SJCRH30 (cell line): Measurements from ENCODE around the gene CAMK2D. TPM values are rescaled to one million over a fixed set of nuclear protein-coding genes. Genes with fewer than 3 reads are reported as not detected.

Experiments used
- DNase-seq, 2 experiments: peaks; one replicate each; pipeline ENCODE4 v3.0.0-alpha.2; 2015 to 2020
- H3K27ac ChIP-seq: fragments of 250-450 bp; sonication (Bioruptor Pico); 2 replicates; pipeline ENCODE4 v1.5.1; 2020; ENCODE audit warnings: mild to moderate bottlenecking, moderate library complexity
- H3K27me3 ChIP-seq: fragments of 250-450 bp; sonication (Bioruptor Pico); 2 replicates; pipeline ENCODE4 v1.5.1; 2020; ENCODE audit warnings: mild to moderate bottlenecking, moderate library complexity
- H3K36me3 ChIP-seq: fragments of 250-450 bp; sonication (Bioruptor Pico); 2 replicates; pipeline ENCODE4 v1.5.1; 2020; ENCODE audit warnings: mild to moderate bottlenecking, moderate library complexity
- H3K4me1 ChIP-seq: fragments of 250-450 bp; sonication (Bioruptor Pico); 2 replicates; pipeline ENCODE4 v1.5.1; 2020; ENCODE audit warnings: mild to moderate bottlenecking, moderate library complexity
- H3K4me3 ChIP-seq: fragments of 250-450 bp; sonication (Bioruptor Pico); 2 replicates; pipeline ENCODE4 v1.5.1; 2020; ENCODE audit warnings: mild to moderate bottlenecking, moderate library complexity
- H3K9me3 ChIP-seq: fragments of 250-450 bp; sonication (Bioruptor Pico); replicated peaks from 2 replicates; pipeline ENCODE4 v1.5.1; 2020; ENCODE audit warnings: mild to moderate bottlenecking, moderate library complexity
- total RNA-seq: library from RNA; depleted of rRNA; stranded (reverse); fragments of >200 nt; shearing (Covaris generic); gene quantifications from 2 replicates; pipeline ENCODE4 v1.2.3, GENCODE V29; 2014

CAMK2D gene
- total RNA-seq, 1 experiment from 2014 or later: 36.4 TPM

DNA sequence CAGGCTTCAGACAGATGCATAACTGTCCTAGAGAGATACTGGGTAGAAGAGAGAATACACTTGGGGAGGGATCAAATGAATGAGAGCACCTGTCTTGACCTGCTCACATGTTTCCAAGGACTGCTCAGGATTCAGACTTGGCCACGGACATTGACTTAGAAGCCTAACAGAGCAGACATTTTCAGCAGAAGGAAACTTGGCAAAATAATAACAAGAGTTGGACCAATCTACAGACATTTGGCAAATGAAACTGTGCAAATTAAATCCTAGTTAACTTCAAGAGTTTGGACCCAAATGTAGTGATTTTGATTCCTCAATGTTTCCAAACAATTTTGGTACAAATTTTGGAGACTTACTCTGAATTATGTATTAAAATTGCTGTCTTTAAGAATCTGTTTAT is 223.9 kb downstream of the CAMK2D start:
- Histone ChIP-seq H3K27ac (no peak overlapping the region), H3K4me3 (no peak overlapping the region), H3K9me3 (no peaks in the 10 kb centered on the region), H3K27me3 (no peaks in the 10 kb centered on the region), H3K4me1 (peaks cover 17% of the 10 kb centered on the region), H3K36me3 (no peaks in the 10 kb centered on the region)
- DNase-seq: peak in 1 of 2 experiments; percentile 40

- no peaks in the 10 kb centered on the region for H3K27me3 ChIP-seq
- no peak overlapping the region for H3K27ac ChIP-seq
- no peak overlapping the region for H3K4me3 ChIP-seq
- no peaks in the 10 kb centered on the region for H3K9me3 ChIP-seq
- peaks cover 17% of the 10 kb centered on the region for H3K4me1 ChIP-seq
- peak; percentile 18 to 49 for DNase-seq
- H3K36me3 ChIP-seq: no peaks in the 10 kb centered on the region
Observed at GRCh38 chr4:113537203-113537602, 224.3 kb downstream of the CAMK2D start.

DNA sequence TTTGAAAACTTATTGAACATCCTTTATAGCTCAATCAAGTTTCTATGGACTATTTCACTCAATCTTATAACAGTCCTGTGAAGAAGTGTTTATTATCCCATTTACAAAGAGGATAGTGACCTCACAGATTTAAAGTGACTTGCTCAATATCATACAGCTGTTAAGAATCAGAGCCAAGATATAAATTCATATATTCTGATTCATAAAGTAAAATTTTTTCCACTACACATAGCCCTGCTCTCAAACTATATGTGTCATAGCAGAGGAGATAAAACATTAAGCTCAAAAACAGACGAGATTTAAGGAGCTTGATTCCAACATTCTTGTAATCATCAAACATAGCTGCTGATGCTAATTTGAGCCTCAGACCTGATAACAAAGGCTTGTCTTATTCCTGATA is 226.8 kb downstream of the CAMK2D start:
- Histone ChIP-seq H3K4me1 (peaks cover 9% of the 10 kb centered on the region; the same call in 1 of the 2 replicates), H3K36me3 (no peaks in the 10 kb centered on the region), H3K9me3 (no peaks in the 10 kb centered on the region), H3K27ac (no peak overlapping the region), H3K4me3 (no peak overlapping the region), H3K27me3 (no peaks in the 10 kb centered on the region)
- no peak for DNase-seq

- Histone ChIP-seq H3K4me3 (no peak overlapping the region), H3K9me3 (no peaks in the 10 kb centered on the region), H3K4me1 (no peaks in the 10 kb centered on the region; the same call in 1 of the 2 replicates), H3K36me3 (peaks cover 3% of the 10 kb centered on the region; the same call in 1 of the 2 replicates), H3K27me3 (no peaks in the 10 kb centered on the region), H3K27ac (no peak overlapping the region)
- DNase-seq: no peak
Observed at GRCh38 chr4:113531572-113531971, 230.0 kb downstream of the CAMK2D start.

DNA sequence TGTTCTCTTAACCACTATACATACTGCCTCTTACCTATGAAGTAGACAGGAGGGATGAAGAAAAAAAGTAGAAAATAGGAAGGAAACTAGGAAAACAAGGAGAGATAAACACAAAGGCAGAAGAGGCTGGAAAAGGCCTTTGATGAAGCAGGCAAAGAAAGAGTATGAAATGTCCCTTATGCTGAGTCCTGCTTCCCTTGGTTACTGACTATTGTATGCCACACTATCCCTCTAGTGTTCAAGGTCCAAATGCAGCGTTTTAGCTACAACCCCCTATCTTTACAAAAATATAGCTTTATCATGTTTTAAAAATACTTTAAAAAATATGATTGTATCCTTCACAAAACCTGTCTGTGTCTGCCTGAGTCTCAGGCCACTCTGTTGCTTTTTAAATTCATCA is 233.1 kb downstream of the CAMK2D start:
- H3K36me3 ChIP-seq: peaks cover 3% of the 10 kb centered on the region; the same call in 1 of the 2 replicates

GRCh38 chr4:113525521-113525920 is 236.0 kb downstream of the CAMK2D start:
- H3K4me3 ChIP-seq: no peak overlapping the region
- H3K27me3 ChIP-seq: no peaks in the 10 kb centered on the region
- no peak for DNase-seq
- H3K36me3 ChIP-seq: peaks cover 3% of the 10 kb centered on the region; the same call in 1 of the 2 replicates
- no peaks in the 10 kb centered on the region for H3K9me3 ChIP-seq
- H3K27ac ChIP-seq: no peak overlapping the region
- H3K4me1 ChIP-seq: no peaks in the 10 kb centered on the region

More for the DNA sequence above, 233.1 kb downstream of the CAMK2D start:
- Histone ChIP-seq H3K4me1 (no peaks in the 10 kb centered on the region), H3K4me3 (no peak overlapping the region), H3K9me3 (no peaks in the 10 kb centered on the region), H3K27ac (no peak overlapping the region), H3K27me3 (no peaks in the 10 kb centered on the region)
- DNase-seq: no peak

DNA sequence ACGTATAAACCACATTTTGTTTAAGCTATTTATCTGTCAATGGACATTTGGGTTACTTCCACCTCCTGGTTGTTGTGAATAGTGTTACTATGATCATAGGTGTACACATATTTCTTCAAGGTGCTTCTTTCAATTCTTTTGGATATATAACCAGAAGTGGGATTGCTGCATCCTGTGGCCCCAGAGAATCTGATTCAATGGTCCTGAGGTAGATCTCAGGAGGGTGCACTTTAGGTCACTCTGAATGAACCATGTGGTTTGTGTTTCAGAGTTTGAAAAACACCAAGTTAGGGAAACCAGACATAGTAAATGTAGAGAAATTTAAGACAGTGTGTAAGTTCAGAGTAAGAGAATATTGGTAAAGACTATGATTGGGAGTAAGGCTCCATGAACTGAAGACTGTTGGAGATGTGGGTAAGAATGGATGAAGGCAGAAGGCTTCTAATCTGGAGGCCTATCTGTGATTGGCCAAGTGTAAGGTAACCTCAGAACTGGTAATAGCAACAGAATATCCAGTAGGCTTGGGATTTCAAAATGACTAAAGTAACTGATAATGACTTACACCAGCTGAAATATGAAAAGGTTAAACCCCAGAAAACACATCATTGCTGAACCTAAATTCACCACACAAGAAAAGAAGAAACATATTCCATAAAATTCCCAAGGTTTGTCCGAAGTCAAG is 236.9 kb downstream of the CAMK2D start:
- Histone ChIP-seq H3K27me3 (no peaks in the 10 kb centered on the region), H3K4me3 (no peak overlapping the region), H3K4me1 (no peaks in the 10 kb centered on the region), H3K9me3 (no peaks in the 10 kb centered on the region), H3K36me3 (peaks cover 4% of the 10 kb centered on the region), H3K27ac (no peak overlapping the region)
- no peak for DNase-seq

- peaks cover 4% of the 10 kb centered on the region for H3K36me3 ChIP-seq
- no peaks in the 10 kb centered on the region for H3K4me1 ChIP-seq
- no peak overlapping the region for H3K4me3 ChIP-seq
- H3K27me3 ChIP-seq: no peaks in the 10 kb centered on the region
- DNase-seq: no peak
- no peaks in the 10 kb centered on the region for H3K9me3 ChIP-seq
- H3K27ac ChIP-seq: no peak overlapping the region
Observed at GRCh38 chr4:113524096-113524495, 237.4 kb downstream of the CAMK2D start.

GRCh38 chr4:113522433-113522832 is 239.1 kb downstream of the CAMK2D start:
- Histone ChIP-seq H3K9me3 (no peaks in the 10 kb centered on the region), H3K4me1 (no peaks in the 10 kb centered on the region), H3K27ac (no peak overlapping the region), H3K4me3 (no peak overlapping the region), H3K36me3 (peaks cover 4% of the 10 kb centered on the region), H3K27me3 (no peaks in the 10 kb centered on the region)
- DNase-seq: no peak

- H3K36me3 ChIP-seq: peaks cover 13% of the 10 kb centered on the region
- H3K4me3 ChIP-seq: no peak overlapping the region
- DNase-seq: no peak
- H3K27ac ChIP-seq: no peak overlapping the region
- H3K9me3 ChIP-seq: no peaks in the 10 kb centered on the region
- H3K27me3 ChIP-seq: no peaks in the 10 kb centered on the region
- no peaks in the 10 kb centered on the region for H3K4me1 ChIP-seq
Observed at GRCh38 chr4:113513382-113513781, 248.2 kb downstream of the CAMK2D start.

GRCh38 chr4:113512880-113513279 is 248.7 kb downstream of the CAMK2D start:
- Histone ChIP-seq H3K27ac (no peak overlapping the region), H3K9me3 (no peaks in the 10 kb centered on the region), H3K4me1 (no peaks in the 10 kb centered on the region), H3K27me3 (no peaks in the 10 kb centered on the region), H3K4me3 (no peak overlapping the region), H3K36me3 (peaks cover 13% of the 10 kb centered on the region)
- no peak for DNase-seq

DNA sequence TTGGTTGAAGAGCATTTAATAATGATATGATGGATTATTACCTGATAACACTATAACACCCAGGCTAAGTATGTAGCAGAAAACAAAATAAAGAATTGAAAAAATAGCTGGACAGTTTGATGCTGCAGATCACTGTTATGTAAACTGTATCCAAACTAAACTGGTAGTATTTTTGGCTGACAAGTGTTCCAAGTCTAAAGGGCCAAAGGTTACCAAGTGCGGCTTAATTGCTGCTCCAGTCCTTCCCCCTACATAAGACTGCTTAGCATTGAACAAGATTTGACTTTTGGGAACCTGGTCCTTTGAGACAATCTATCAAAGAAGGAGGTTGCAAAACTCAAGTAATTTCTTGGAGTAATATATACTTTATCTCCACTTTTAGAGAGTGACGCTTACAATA is 249.6 kb downstream of the CAMK2D start:
- Histone ChIP-seq H3K9me3 (no peaks in the 10 kb centered on the region), H3K4me1 (no peaks in the 10 kb centered on the region), H3K4me3 (no peak overlapping the region)

GRCh38 chr4:113509851-113510250 is 251.7 kb downstream of the CAMK2D start:
- Histone ChIP-seq H3K36me3 (peaks cover 15% of the 10 kb centered on the region), H3K4me1 (no peaks in the 10 kb centered on the region), H3K27ac (no peak overlapping the region), H3K4me3 (no peak overlapping the region), H3K9me3 (no peaks in the 10 kb centered on the region), H3K27me3 (no peaks in the 10 kb centered on the region)
- DNase-seq: no peak

More for the DNA sequence above, 249.6 kb downstream of the CAMK2D start:
- peaks cover 15% of the 10 kb centered on the region for H3K36me3 ChIP-seq
- no peak for DNase-seq
- no peak overlapping the region for H3K27ac ChIP-seq
- no peaks in the 10 kb centered on the region for H3K27me3 ChIP-seq

DNA sequence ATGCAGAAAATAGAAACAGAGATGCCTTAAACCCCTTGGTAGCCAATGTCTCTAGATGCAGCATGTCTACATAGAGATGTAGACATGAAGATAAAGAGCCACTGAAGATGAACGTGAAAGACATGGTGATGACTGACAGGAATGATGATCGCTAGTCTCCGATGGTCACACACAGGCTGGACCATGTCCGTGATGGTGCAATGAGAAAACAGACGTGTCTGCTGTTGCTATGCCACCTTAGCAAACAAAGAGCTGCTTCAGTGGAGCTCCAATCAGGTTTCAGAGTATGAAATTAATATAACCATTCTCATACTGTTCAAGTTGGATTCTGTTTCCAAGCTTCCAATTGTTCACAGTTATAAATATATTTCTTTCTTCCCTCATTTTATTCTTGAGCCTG is 256.5 kb downstream of the CAMK2D start:
- H3K27ac ChIP-seq: no peak overlapping the region
- no peak for DNase-seq
- H3K9me3 ChIP-seq: no peaks in the 10 kb centered on the region
- H3K4me1 ChIP-seq: no peaks in the 10 kb centered on the region
- no peak overlapping the region for H3K4me3 ChIP-seq
- no peaks in the 10 kb centered on the region for H3K27me3 ChIP-seq
- peaks cover 2% of the 10 kb centered on the region; the same call in 1 of the 2 replicates for H3K36me3 ChIP-seq

GRCh38 chr4:113504422-113504821 is 257.1 kb downstream of the CAMK2D start:
- Histone ChIP-seq H3K36me3 (peaks cover 2% of the 10 kb centered on the region; the same call in 1 of the 2 replicates), H3K4me1 (no peaks in the 10 kb centered on the region), H3K27me3 (no peaks in the 10 kb centered on the region), H3K9me3 (no peaks in the 10 kb centered on the region), H3K4me3 (no peak overlapping the region), H3K27ac (no peak overlapping the region)
- DNase-seq: no peak

DNA sequence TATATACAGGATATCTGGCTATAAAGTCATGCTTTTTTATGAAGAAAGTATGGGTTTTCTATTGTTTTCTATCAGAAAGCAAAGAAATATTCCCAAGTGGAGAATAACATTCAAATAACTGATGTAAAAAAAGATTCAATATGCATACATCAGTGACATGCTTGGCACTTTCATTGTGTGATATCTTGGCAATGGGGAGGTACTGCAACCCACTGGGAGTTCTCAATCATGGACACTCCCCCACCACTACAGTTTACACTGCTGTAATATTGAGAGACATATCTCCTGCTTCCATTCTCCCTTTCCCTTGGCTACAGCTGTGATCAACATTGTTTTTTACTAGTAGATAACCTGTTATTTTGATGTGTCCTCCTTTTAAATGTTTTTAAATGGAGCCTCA is 257.8 kb downstream of the CAMK2D start:
- no peaks in the 10 kb centered on the region for H3K4me1 ChIP-seq
- no peaks in the 10 kb centered on the region for H3K27me3 ChIP-seq
- no peak overlapping the region for H3K27ac ChIP-seq
- no peaks in the 10 kb centered on the region for H3K9me3 ChIP-seq
- DNase-seq: no peak
- H3K4me3 ChIP-seq: no peak overlapping the region
- H3K36me3 ChIP-seq: peaks cover 2% of the 10 kb centered on the region; the same call in 1 of the 2 replicates
